Suprapubic skin (tissue), 4 donors: ENCODE data around the gene ICAM2. TPM values are rescaled to one million over a fixed set of nuclear protein-coding genes. Genes with fewer than 3 reads are reported as not detected.

Experiments used
- DNase-seq, 2 donors: peaks; one replicate each; pipeline ENCODE4 v3.0.0-alpha.2; 2019; ENCODE audit warnings: low spot score in 2 of 2
- H3K27ac ChIP-seq: fragments of 200-600 bp; sonication (generic); one replicate; pipeline ENCODE4 v1.5.1; 2019
- H3K27me3 ChIP-seq: fragments of 200-600 bp; sonication (generic); one replicate; pipeline ENCODE4 v1.5.1; 2019
- H3K36me3 ChIP-seq: fragments of 200-600 bp; sonication (generic); one replicate; pipeline ENCODE4 v1.5.1; 2019
- H3K4me1 ChIP-seq: fragments of 200-600 bp; sonication (generic); one replicate; pipeline ENCODE4 v1.5.1; 2019
- H3K4me3 ChIP-seq: fragments of 200-600 bp; sonication (generic); one replicate; pipeline ENCODE4 v1.5.1; 2019; ENCODE audit warnings: mild to moderate bottlenecking
- H3K9me3 ChIP-seq: fragments of 200-600 bp; sonication (generic); one replicate; pipeline ENCODE4 v1.5.1; 2019
- CTCF ChIP-seq, 2 donors: fragments of 200-600 bp in 1 of 2; fragments of 450-650 bp in 1 of 2; sonication (generic) in 1 of 2; IDR thresholded peaks; one replicate each; pipeline ENCODE4 v1.5.1; 2016 to 2019; ENCODE audit warnings: antibody characterized with exemption in 2 of 2, mild to moderate bottlenecking in 1 of 2, moderate library complexity in 1 of 2
- EP300 ChIP-seq: sonication (generic); formaldehyde crosslinking; IDR thresholded peaks from one replicate; pipeline ENCODE4 v1.6.1; 2017; ENCODE audit warnings: antibody characterized with exemption
- POLR2A ChIP-seq, 2 donors: fragments of 450-650 bp; IDR thresholded peaks; one replicate each; pipeline ENCODE4 v1.6.1; 2017; ENCODE audit warnings: antibody characterized with exemption in 2 of 2, mild to moderate bottlenecking in 2 of 2, moderate library complexity in 2 of 2
- POLR2AphosphoS5 ChIP-seq, 3 donors: sonication (generic); formaldehyde crosslinking; IDR thresholded peaks; one replicate each; pipeline ENCODE4 v1.6.1; 2017; ENCODE audit warnings: antibody characterized with exemption in 3 of 3
- WGBS: methylation state at CpG from one replicate; pipeline ENCODE4 v1.1.5; 2018; 5-methylcytosine and 5-hydroxymethylcytosine counted together
- total RNA-seq, 4 donors: library from RNA; depleted of rRNA; stranded (reverse); fragments of >200 nt; gene quantifications; one replicate each; pipeline ENCODE4 v1.1.0, GENCODE V29; 2016

Gene ICAM2
- total RNA-seq, 4 donors from 2014 or later, result 8.4 to 32.5 (median 14.9) TPM

GRCh38 chr17:64002658-64003525, 17.5 kb downstream of the ICAM2 start:
- peaks cover 25% of the 10 kb centered on the region for H3K4me1 ChIP-seq
- peak; percentile 55 to 72 for DNase-seq
- peaks cover 21% of the 10 kb centered on the region for H3K27me3 ChIP-seq
- WGBS, result 90% methylated on average over 17 of the region's 22 CpGs
- no peaks in the 10 kb centered on the region for H3K9me3 ChIP-seq
- H3K36me3 ChIP-seq, result no peaks in the 10 kb centered on the region
- TF ChIP-seq POLR2AphosphoS5 (IDR thresholded peaks at IDR 0.05) (no peak), CTCF (IDR thresholded peaks at IDR 0.05) (no peak), EP300 (no peak), POLR2A (IDR thresholded peaks at IDR 0.05) (no peak)
- H3K4me3 ChIP-seq, result no peak overlapping the region
- H3K27ac ChIP-seq, result no peak overlapping the region

GRCh38 chr17:64001763-64002529, 18.5 kb downstream of the ICAM2 start:
- H3K27ac ChIP-seq, result peak overlapping the region; percentile 24
- TF ChIP-seq CTCF (IDR thresholded peaks at IDR 0.05) (no peak), POLR2A (IDR thresholded peaks at IDR 0.05) (no peak), EP300 (no peak), POLR2AphosphoS5 (IDR thresholded peaks at IDR 0.05) (no peak)
- peak; percentile 85 to 86 for DNase-seq
- peaks cover 21% of the 10 kb centered on the region for H3K4me1 ChIP-seq
- H3K36me3 ChIP-seq, result no peaks in the 10 kb centered on the region
- H3K9me3 ChIP-seq, result no peaks in the 10 kb centered on the region
- peaks cover 26% of the 10 kb centered on the region for H3K27me3 ChIP-seq
- H3K4me3 ChIP-seq, result no peak overlapping the region
- 74% methylated on average over 12 of the region's 14 CpGs for WGBS

GRCh38 chr17:64001091-64001579, 19.3 kb downstream of the ICAM2 start:
- Histone ChIP-seq H3K9me3 (no peaks in the 10 kb centered on the region), H3K4me1 (peaks cover 18% of the 10 kb centered on the region), H3K36me3 (no peaks in the 10 kb centered on the region), H3K27me3 (peaks cover 26% of the 10 kb centered on the region), H3K4me3 (no peak overlapping the region), H3K27ac (no peak overlapping the region)
- no peak for TF ChIP-seq CTCF (IDR thresholded peaks at IDR 0.05)
- TF ChIP-seq POLR2AphosphoS5 (IDR thresholded peaks at IDR 0.05), result no peak
- TF ChIP-seq POLR2A (IDR thresholded peaks at IDR 0.05), result no peak
- TF ChIP-seq EP300, result no peak
- WGBS, result 74% methylated on average over 6 of the region's 7 CpGs
- DNase-seq, result peak; percentile 46 to 59

- H3K36me3 ChIP-seq, result no peaks in the 10 kb centered on the region
- no peak for TF ChIP-seq EP300
- TF ChIP-seq CTCF (IDR thresholded peaks at IDR 0.05), result no peak
- TF ChIP-seq POLR2AphosphoS5 (IDR thresholded peaks at IDR 0.05), result no peak
- no peak for TF ChIP-seq POLR2A (IDR thresholded peaks at IDR 0.05)
- H3K27ac ChIP-seq, result no peak overlapping the region
- H3K27me3 ChIP-seq, result peaks cover 36% of the 10 kb centered on the region
- no peak overlapping the region for H3K4me3 ChIP-seq
- no peaks in the 10 kb centered on the region for H3K9me3 ChIP-seq
- DNase-seq, result peak; percentile 55 to 69
- WGBS, result 82% methylated on average over 25 of the region's 25 CpGs
- H3K4me1 ChIP-seq, result peaks cover 15% of the 10 kb centered on the region
Observed at GRCh38 chr17:63999680-64000531, 20.5 kb downstream of the ICAM2 start.
